NCI-H446 treated with DMSO at 0.1 percent for 48 hours (cell line): Measurements from ENCODE around the gene CPEB2.

Experiments
- DNase-seq: peaks from one replicate; lab custom pipeline; 2025; lab: John Stamatoyannopoulos, UW

Gene CPEB2

DNA sequence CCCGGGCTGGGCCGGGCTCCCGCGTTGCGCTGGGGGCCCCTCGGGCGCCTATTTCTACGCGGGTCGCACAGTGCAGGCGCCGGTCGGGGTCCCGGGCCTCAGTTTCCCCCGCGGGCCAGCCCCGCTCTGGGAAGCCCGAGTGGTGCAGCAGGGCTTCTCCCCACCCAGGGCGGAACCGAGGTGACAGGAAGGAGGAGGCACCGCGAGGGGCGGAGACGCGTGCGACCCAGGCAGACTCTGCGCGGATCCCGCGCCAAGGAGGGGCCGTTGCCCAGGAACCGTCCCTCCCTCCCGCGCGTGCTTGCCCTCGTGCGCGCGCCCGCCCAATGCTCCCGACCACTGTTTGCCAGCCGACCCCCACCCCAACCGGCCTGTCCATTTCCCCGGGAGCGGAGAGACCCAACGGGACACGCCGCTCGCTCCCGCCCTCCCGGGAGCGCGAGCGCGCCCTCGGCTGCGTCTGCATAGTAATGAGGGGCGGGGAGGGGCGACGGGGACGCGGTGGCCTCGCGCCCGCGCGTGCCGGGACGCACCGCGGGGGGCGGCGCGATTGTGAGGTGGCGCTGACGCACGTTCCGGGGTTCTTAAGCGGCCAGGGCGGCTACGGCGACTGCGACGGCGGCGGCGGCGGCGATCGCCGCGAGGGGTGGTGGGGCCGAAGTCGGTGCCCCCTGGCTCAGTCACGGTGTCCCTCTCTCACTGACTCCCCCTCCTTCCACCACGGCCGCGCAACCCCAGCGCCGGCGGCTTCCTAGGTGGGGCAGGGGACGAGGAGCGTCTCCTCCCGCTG, at the start of gene CPEB2:
CPEB2 (plus strand) TSS at position 613 of the 790 bp plus-strand sequence. CDS start 193 bp downstream, outside the sequence.
- peak; percentile 82 for DNase-seq

DNA sequence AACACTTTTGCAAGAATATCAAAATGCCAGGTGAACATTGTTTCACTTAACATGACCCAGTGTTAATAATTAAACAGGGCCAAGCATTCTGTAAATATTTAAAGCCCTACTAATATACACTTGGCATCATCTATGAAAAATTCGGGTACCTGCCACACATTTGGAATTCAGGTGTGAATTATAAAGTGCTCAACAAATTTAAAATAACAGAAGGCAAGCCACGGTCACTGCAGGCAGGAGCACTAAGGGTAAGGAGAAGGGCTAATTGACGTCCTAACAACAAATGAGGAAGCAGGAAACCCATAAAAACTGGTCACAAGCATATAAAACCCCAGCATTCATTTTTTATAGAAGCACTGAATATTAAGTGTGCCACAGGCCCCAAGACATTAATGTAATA, 43.8 kb upstream of the CPEB2 start:
- no peak for DNase-seq

DNA sequence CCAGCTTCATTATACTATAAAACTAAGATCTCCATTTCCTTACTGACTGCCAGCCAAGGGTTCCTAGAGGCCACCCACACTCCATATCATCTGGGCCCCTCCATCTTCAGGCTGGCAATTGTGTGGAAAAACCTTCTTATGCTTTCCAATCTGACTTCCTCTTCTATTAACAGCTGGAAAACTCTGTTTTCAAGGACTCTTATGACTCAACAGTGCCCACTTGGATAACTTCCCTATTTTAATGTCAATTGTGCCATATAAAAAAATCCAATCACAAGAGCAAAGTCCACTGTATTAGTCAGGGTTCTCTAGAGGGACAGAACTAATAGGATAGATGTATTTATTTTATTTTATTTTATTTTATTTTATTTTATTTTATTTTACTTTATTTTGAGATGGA, 41.0 kb upstream of the CPEB2 start:
- no peak for DNase-seq

DNA sequence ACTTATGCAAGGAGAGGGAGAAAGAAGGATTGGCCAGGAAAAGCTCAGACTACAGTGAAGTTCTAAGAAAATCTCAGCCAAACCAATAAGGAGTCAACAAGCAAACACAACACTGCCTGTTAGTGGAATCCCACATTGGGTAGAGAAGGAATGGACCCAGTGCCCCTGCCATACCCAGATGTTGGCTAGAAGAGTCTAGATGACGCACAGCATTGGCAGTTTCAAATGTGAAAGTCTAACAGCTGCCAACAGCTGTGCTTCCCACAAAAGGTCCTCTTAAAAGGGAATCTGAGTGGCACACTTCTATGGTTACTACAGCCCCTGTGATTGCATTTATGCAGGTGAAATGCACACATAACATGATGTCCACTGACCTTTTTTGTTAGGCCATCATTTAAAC, 37.2 kb upstream of the CPEB2 start:
- DNase-seq: no peak

DNA sequence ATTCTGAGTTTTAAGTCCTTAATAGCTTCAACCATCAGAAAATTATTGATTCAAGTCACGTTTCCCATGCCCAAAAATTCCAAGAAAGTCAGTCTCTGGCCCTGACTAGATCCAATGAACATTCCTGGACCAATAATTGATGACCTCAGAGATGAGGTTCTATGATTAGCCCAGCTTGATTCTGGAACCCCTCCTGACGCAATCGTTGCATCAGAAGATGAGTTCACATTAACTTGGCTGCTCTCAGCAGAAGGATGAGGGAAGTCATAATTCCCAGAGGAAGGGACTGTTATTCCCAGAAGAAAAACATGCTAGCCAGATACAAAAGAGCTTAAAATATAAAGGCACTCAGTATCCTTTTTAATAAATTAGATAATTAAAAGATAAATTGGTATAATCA, 34.3 kb upstream of the CPEB2 start:
- no peak for DNase-seq

DNA sequence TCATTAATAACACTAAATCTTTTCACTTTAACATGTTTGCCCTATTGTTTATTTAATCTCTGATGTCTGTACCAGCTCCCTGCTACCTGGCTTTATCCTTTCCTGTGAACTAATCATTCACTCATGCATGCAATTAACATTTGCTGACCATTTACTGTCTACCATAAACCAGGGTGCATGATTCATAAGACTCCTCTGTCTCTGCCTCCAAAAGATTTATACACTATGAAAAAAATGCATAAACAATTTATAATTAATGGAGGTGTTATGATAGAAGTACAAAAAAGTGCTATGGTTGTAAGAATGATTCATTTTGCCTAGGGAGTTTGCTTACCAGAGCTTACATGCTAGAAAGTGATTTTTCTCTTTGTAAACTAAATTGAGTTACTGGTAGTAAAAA, 24.5 kb upstream of the CPEB2 start:
- no peak for DNase-seq

DNA sequence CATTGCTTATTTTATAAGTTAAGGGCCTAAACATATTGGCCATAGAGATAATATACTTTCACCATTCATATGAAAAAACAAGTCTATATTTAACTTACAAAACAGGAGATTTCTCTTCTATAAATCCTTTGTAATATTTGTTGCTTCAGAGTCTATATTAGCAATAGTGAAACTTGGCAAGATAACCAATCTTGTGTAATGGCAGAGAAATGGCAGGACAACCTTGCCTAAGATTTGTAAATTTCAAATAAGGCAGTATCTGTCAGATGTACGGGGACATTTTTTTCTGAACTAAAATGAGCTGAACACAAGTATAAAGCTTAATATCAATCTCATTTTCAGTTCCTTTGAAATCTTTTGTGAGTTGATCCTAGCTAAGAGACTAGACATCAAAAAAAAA, 17.8 kb upstream of the CPEB2 start:
- DNase-seq: no peak

DNA sequence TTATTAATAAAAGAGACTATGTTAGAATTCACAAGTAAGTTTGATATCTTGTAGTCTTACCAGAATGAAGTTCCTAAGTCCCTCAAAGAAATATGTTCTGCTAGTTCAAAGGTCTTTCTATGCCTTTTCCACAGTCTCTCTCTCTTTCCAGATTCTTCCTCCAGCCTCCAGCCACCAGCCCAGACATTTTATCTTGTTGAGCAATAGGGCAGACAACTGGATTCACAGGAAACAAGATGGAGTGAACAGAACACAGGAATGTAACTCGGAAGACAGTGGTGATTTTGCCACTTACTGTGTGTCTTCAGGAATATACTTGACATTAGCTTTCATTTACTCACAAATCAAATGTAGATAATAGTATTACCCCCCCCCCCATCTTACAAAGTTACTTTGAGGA, 17.1 kb upstream of the CPEB2 start:
- no peak for DNase-seq

DNA sequence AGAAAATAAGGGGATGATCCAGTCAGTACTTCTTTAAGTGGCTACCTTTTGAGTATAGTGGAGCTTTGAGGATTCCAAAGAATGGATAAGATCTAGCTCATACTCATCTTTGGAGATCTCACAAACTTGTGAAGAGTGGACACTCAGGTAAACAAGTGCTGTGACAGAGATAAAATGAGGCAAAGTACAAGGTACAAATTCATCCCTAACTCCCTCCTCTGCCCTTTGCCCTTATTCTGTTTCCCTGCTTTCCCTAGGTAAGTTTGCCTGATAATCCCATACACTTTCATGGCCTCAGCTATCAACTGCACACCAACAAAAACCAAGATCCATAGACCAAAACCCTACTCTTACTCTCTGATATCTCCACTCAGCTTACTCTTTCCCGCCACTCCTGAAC, 16.4 kb upstream of the CPEB2 start:
- DNase-seq: no peak

DNA sequence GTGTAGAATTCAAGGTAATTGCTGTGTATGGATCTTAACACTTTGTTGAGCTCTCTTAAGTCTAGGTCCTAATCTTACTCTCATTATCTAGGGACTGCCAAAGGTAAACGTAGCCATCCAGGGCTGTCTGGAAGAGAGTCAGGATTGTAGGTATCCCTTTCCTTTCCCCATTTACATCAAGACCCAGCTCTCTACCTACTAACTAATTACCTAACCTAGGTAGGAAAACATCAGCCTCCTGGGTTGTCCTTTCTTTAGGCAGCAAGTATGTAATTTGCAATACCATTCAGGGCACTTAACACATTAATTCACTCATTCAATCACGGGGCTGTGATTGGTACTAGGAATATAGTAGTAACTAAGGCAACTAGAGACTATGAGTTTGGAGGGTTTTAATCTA, 15.2 kb upstream of the CPEB2 start:
- no peak for DNase-seq

DNA sequence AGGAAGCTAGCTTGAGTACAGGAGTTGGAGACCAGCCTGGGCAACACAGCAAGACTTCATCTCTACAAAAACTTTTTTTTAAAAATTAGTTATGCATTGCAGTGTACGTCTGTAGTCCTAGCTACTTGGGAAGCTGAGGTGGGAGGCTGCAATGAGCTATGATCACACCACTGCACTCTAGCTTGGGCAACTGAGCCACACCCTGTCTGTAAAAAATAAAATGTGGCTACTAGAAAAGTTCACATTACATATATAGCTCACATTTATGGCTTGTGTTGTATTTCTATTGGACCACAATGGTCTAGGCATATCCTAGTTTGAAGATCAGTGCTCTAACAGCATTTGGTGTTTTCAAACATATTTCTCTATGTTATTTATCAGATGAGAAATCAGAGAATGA, 11.8 kb upstream of the CPEB2 start:
- no peak for DNase-seq

DNA sequence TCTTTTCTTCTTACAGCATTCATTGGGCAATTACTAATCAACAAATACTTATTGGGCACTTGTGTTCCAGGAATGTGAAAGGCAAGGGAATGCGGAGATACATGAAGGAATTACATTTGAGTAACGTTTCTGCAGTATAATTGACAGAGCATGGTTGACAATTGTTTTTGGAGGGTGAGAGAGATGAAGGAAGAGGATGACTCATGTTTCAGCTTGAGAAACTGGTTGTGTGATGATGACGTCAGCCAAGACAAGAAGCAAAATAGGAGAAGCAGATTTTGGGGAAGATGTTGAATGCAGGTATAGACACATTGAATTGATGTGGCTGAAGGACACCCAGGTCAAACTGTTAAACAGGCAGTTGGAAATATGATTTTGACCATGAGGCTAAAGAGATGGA, 8.0 kb upstream of the CPEB2 start:
- no peak for DNase-seq

DNA sequence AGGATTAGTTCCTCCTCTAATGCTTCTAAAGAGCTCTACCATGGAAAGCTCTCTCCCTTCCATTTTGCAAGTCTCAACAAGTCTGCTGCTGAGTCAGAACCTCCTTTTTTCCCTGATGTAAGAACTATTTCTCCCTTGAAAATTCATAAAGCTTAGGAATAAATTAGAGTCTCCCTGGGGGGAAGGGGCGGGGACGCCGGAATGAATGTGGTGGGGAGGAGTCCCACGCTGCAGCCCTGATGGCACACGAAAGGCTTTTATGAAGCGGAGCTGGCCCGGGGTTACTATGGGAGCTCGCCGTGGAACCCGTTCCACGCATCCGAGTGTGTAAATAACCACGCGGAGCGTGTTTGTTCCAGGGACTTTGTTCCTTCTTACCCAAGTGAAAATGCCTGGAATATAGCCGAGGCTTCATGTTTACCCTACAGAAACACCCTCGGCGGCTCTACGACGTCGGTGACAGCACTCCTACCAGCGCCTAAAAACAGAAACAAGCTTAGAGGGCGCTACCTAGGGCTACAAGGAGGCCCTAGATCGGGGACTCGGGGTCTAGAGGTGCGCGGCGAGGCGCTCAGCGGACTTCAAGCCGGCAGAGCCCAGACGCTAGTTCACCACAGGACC, 923 bp upstream of the CPEB2 start:
- DNase-seq: peak; percentile 24

DNA sequence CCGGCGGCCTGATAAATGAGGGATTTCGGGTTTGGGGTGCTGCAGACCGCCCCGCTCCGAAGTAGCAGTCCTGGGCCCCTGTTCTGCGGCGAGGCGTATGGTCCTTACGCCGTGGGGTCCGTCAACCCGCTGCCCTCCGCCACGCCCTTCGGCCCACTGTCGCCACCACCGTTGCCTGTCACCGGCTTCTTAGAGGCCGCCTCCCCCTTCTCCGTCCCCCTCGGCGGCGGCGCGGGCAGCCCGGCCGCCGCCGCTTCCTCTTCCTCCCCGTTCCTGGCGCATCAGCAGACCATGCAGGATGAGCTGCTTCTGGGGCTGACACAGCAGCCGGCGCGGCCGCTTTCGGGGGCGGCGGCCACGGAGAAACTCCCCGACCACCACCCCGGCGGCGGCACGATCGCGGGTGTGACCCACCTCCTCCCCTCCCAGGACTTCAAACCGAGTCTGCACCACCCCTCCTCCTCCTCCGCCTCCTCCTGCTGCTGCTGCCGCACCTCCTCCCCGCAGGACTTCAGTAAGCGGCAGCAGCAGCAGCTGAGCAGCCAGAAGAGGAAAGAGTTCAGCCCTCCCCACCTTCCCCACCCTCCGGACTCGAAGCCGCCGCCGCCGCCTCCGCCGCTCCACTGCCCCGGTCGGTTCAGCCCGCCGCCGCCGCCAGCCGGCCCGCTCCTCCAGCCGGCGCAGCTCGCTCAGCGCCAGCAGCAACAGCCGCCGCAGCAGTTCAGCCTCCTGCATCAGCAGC, 549 bp downstream of the CPEB2 start:
- DNase-seq: no peak

DNA sequence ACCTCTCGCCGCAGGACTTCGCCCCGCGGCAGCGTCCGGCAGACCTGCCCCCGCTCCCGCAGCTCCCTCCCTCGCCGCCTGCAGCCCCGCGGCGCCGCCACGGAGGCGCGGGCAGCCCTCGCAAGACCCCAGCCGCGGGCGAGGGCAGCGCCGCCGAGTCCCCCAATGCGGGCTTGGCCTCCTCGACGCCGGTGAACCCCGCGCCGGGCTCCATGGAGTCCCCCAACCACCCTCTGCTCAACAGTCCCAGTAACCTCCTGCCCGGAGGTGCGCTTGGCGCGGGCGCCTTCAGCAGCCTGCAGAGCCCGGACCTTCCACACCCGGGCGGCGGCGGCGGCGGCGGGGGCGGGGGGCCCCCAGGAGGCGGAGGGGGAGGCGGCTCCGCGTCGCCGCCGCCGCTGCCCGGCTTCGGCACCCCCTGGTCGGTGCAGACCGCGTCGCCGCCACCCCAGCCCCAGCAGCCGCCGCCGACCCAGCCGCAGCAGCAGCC, 1.2 kb downstream of the CPEB2 start:
- no peak for DNase-seq

DNA sequence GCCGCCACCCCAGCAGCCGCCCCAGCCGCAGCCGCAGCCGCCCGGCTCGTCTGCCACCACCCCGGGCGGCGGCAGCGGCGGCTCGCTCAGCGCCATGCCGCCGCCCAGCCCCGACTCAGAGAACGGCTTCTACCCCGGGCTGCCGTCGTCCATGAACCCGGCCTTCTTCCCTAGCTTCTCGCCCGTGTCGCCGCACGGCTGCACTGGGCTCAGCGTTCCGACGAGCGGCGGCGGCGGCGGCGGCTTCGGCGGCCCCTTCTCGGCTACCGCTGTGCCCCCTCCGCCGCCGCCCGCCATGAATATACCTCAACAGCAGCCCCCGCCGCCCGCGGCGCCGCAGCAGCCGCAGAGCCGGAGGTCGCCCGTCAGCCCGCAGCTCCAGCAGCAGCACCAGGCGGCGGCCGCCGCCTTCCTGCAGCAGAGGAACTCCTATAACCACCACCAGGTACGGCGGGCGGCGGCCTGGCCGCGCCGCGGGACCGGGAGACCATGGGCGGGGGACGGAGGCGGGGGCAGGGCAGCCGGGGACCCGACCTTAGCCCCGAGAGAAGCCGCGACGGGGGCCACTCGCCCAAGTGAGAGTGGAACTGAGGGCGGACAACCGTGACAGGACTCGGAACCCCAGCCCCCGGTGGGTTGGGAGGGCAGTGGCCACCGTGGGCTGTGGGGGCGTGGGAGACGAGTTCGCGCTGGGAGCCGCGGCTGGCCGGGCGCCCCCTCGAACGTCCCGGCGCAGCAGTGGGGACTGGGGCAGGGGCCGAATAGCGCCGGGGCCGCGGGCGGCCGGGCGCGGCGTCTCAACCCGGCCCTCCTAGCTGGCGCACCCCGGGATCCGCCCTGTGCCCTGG, 1.8 kb downstream of the CPEB2 start:
- DNase-seq: no peak

DNA sequence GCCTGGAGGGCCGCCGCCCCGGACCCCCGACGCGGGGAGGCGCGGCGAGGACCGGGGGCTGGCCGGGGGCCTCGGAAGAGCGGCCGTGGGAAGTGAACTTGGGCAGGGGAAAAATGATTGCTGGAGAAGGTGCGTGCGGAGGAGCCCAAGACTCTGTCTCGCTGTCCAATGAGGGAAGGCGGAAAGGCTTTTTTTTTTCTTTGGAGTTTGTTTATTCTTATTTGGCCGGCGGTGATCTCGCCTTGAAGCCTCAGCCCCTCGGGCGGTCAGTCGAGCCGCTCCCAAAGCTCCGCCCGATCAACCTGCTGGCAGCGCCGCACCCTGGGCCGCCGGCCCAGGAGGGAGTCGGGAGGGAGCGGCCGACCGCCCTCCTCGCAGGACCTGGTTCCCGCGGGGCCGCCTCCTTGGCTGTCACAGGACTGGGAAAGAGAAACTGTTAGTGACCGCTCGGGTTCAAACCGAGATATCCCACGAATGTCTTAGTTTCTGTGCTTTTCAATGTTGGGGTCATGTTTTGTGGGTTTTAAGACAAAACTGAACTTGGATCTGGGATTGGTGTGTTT, 2.5 kb downstream of the CPEB2 start:
- DNase-seq: no peak

DNA sequence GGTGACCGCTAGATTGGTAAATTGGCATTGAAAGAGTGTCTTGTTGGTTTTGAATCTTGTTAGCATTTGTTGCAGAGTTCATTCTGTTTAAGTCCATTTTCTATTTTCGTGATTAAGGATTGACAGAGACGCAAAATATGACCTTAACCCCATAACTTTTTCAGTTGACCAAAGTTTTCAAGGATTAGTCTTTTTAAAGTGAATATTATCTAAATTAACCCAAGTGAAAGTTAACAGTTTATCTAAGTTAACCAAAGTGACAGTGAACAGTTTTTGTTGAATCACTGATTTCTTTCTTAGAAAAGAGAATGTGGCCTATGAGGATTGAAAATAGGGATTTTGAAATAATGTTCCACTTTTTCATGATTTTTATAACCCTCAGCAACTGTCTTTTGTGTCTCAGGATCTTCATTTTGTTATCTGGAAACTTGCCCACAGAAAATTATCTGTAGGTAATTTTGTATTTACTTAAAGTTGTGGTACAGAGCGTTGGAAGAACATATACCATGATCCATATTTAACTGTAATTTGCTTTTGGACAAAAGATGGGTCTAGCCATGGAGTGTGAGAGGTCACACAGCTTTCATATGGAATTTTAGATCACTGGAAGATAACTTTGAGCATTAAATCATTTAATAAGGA, 3.3 kb downstream of the CPEB2 start:
- no peak for DNase-seq

DNA sequence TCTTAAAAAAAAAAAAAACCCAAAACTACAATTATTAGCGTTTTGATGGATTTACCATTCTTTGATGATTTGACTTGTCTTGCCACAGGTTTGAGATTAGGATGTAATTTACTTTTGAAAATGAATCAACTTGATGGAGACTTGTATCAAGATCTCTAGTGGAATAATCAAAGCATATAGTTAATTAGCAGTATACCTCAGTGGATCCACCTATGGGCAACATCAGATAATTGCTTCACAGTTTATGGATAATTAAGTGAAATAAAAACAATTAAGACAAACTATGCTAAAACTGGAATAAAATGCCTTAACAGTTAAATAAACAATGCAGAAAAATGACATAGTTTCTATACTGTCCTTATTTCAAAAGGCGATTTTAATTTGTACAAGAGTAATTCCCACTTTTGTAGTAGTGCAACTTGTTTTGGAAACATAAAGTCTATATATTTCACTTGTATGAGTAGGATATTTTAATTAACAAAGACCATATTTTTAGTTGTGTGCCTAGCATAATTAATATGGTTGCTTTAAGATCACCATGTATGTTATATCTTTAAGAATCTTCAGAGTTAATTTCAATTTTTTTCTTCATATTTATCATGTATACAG, 4.2 kb downstream of the CPEB2 start:
- DNase-seq: no peak

DNA sequence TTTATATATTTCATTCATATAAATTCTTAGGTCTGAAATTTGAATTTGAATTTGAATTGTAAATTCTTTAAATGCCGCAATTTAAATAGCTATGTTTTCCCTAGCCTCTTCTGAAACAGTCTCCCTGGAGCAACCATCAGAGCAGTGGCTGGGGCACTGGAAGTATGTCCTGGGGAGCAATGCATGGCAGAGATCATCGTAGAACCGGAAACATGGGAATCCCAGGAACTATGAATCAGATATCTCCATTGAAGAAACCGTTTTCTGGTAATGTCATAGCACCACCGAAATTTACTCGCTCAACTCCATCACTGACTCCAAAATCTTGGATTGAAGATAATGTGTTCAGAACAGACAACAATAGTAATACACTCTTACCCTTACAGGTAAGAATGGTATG, 4.9 kb downstream of the CPEB2 start:
- DNase-seq: no peak
